Measurements from ENCODE around the gene RHOXF2. TPM values are rescaled to one million over a fixed set of nuclear protein-coding genes. Genes with fewer than 3 reads are reported as not detected.
A peak's percentile ranks its signal among the peaks of the same experiment; 100 is the strongest.

Gene RHOXF2
- polyA plus RNA-seq, 4 donors, result 0.04 TPM; not detected in 3

DNA sequence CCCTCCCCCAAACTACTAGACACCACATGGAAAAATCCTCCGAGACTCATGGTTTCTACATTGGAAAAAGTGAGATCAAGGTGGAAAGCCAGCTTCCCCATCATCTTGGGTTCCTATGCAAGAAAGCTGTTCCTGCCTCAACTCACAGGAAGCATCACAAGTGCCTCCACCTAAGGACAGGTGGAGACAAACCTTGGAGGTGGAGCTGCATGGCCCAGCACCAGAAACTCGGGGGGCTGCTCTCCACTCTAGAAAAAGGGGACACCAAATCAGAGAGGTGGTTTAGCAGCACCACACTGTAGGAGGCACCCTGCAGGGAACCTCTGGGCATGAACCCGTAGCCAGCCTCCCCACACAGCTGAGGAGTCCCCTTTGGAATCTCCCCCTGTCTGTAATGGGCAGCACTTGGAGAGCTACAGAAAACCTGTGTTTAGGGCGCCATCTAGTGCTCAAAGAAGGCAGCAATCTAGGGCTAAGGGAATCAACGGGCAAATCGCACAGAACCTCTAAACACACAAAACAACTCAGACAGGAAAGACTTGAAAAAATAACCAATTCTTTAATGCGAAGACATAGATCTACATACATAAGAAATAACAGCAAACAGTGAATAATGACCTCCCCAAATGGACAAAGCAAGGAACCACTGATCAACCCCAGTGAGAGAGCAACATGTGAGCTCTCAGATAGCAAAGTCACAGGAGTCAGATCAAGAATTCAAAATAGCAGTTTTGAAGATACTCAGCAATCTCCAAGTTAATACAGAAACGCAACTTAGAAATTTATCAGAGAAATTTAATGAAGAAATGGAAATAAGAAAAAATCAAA, 55.2 kb downstream of the RHOXF2 start:
- H3K4me3 ChIP-seq (ENCODE audit: low read depth in 1 of 3, low read length in 3 of 3), result no peak overlapping the region
- H3K9me3 ChIP-seq (ENCODE audit: control insufficient read depth in 2 of 2, insufficient read depth in 1 of 2, low read depth in 1 of 2, low read length in 1 of 2), result no peaks in the 10 kb centered on the region
- DNase-seq, result peak; percentile 47 to 62
- 23 to 26% (median 24%) methylated on average over 8 of the region's 8 CpGs for WGBS, 3 donors
- H3K27me3 ChIP-seq (ENCODE audit: control insufficient read depth in 3 of 3, insufficient read depth in 3 of 3, low read length in 3 of 3), result no peaks in the 10 kb centered on the region
- H3K36me3 ChIP-seq (ENCODE audit: control insufficient read depth in 3 of 3, insufficient read depth in 2 of 3, low read depth in 1 of 3, low read length in 3 of 3), result no peaks in the 10 kb centered on the region
- FAIRE-seq, result peak; percentile 30
- no peak overlapping the region for H3K27ac ChIP-seq (ENCODE audit: low read depth in 1 of 3, low read length in 2 of 3)
- no peaks in the 10 kb centered on the region for H3K4me1 ChIP-seq (ENCODE audit: control insufficient read depth in 3 of 3, insufficient read depth in 2 of 3, low read depth in 1 of 3, low read length in 2 of 3)

Other genes starting within 250 kb of the RHOXF2 start
- gene NKAP, start 214.9 kb upstream of the RHOXF2 start, polyA plus RNA-seq, result 1 to 10 TPM; 4.9 to 9.2 (median 5.0) TPM
- not detected for gene RHOXF2B, start 80.9 kb upstream of the RHOXF2 start, polyA plus RNA-seq
- 1 to 10 TPM in 2 of 4 donors, not detected in 2; 1.0 to 1.1 TPM for gene RHOXF1, start 42.7 kb upstream of the RHOXF2 start, polyA plus RNA-seq
- 10 to 100 TPM in 1 of 4 donors, 1 to 10 TPM in 3; 3.8 to 11.9 (median 5.0) TPM for gene ZBTB33, start 92.2 kb downstream of the RHOXF2 start, polyA plus RNA-seq
- 1 to 10 TPM in 1 of 4 donors, under 1 TPM in 2, not detected in 1; 0.22 to 1.7 (median 0.27) TPM for gene TMEM255A, start 152.8 kb downstream of the RHOXF2 start, polyA plus RNA-seq
- under 1 TPM in 1 of 4 donors, not detected in 3; 0.66 TPM for gene ATP1B4, start 203.5 kb downstream of the RHOXF2 start, polyA plus RNA-seq